GM12878 (cell line): ENCODE data around the gene FGF14. TPM values are rescaled to one million over a fixed set of nuclear protein-coding genes. Genes with fewer than 3 reads are reported as not detected.

Experiments
- ATAC-seq: fragments of 200-7000 bp; cut with Tn5 transposase; 3 replicates; pipeline ENCODE4 v1.9.1; 2020; ENCODE audit warnings: mild to moderate bottlenecking, moderate library complexity
- BruUV-seq: library from RNA; stranded (reverse); fragments of 400-500 nt; replicated peaks from 2 replicates; lab custom pipeline; 2021; lab: Mats Ljungman, UMichigan
- CTCF ChIA-PET: fragments of 300-600 bp; sonication (Branson Sonifier 250); formaldehyde crosslinking; extraction: SDS; loops from one replicate; lab custom pipeline; 2021; ENCODE audit warnings: inconsistent platforms; lab: Yijun Ruan, JAX
- POLR2A ChIA-PET: fragments of 350-600 bp; formaldehyde crosslinking; extraction: SDS; loops from one replicate; lab custom pipeline; 2021; ENCODE audit warnings: inconsistent platforms; lab: Charles Lee
- RAD21 ChIA-PET: fragments of 300-600 bp; sonication (Branson Sonifier 250); formaldehyde crosslinking; loops from one replicate; lab custom pipeline; 2023; ENCODE audit warnings: antibody characterized with exemption; ENCODE audit not compliant: unreplicated experiment; lab: Charles Lee
- SMC1A ChIA-PET: fragments of 300-600 bp; sonication (Branson Sonifier 250); formaldehyde crosslinking; loops from one replicate; lab custom pipeline; 2023; ENCODE audit not compliant: unreplicated experiment, uncharacterized antibody; lab: Charles Lee
- DNase-seq: peaks from one replicate; pipeline ENCODE4 v3.0.0-alpha.2; 2011; ENCODE audit warnings: low read depth, low spot score
- FAIRE-seq: peaks from 3 replicates; lab custom pipeline; 2011; peaks lifted over from hg19 to GRCh38; lab: Jason Lieb, UNC
- H2AFZ ChIP-seq: 2 replicates; pipeline ENCODE4 v1.6.0; 2011; ENCODE audit warnings: low read depth, low read length, control low read depth; ENCODE audit not compliant: control insufficient read depth
- H3K27ac ChIP-seq: 2 replicates; pipeline ENCODE4 v1.5.1; 2011; ENCODE audit warnings: control low read depth; ENCODE audit not compliant: control insufficient read depth, insufficient read depth
- H3K27me3 ChIP-seq, 2 experiments: replicated peaks in 1 of 2; 2 replicates each; pipeline versions ENCODE4 v1.6.0 to v1.6.1; 2011; ENCODE audit warnings: low read length in 1 of 2; ENCODE audit not compliant: control insufficient read depth in 2 of 2, insufficient read depth in 2 of 2
- H3K36me3 ChIP-seq, 2 experiments: 2 replicates each; pipeline ENCODE4 v1.5.1; 2011; ENCODE audit warnings: low read length in 1 of 2; ENCODE audit not compliant: control insufficient read depth in 2 of 2, insufficient read depth in 2 of 2
- H3K4me1 ChIP-seq: 2 replicates; pipeline ENCODE4 v1.6.1; 2011; ENCODE audit warnings: mild to moderate bottlenecking, low read length, moderate library complexity, mixed read lengths; ENCODE audit not compliant: control insufficient read depth, insufficient read depth
- H3K4me2 ChIP-seq: 2 replicates; pipeline ENCODE4 v1.6.0; 2011; ENCODE audit warnings: control low read depth; ENCODE audit not compliant: control insufficient read depth, insufficient read depth
- H3K4me3 ChIP-seq: fragments of 200-600 bp; sonication (generic); 2 replicates; pipeline ENCODE4 v1.5.1; 2016
- H3K79me2 ChIP-seq: 2 replicates; pipeline ENCODE4 v1.6.0; 2011; ENCODE audit warnings: low read length; ENCODE audit not compliant: control insufficient read depth, insufficient read depth
- H3K9ac ChIP-seq: 2 replicates; pipeline ENCODE4 v1.8.0; 2011; ENCODE audit warnings: low read length, control low read depth, mixed read lengths; ENCODE audit not compliant: control insufficient read depth, insufficient read depth
- H3K9me3 ChIP-seq: replicated peaks from 3 replicates; pipeline ENCODE4 v1.5.1; 2011; ENCODE audit warnings: mild to moderate bottlenecking, low read length; ENCODE audit not compliant: control insufficient read depth, insufficient read depth
- H4K20me1 ChIP-seq: 2 replicates; pipeline ENCODE4 v1.6.0; 2011; ENCODE audit not compliant: control insufficient read depth, insufficient read depth
- BCLAF1 ChIP-seq: fragments of 450-650 bp; IDR thresholded peaks from 2 replicates; pipeline ENCODE4 v1.6.1; 2017; ENCODE audit warnings: antibody characterized with exemption, mild to moderate bottlenecking, moderate library complexity
- CHD1 ChIP-seq: IDR thresholded peaks from 2 replicates; pipeline ENCODE4 v1.6.1; 2012; ENCODE audit warnings: low read depth, low read length, improper control_type of control experiment
- CHD4 ChIP-seq: fragments of 200-600 bp; sonication (generic); IDR thresholded peaks from 2 replicates; pipeline ENCODE4 v1.6.1; 2016; ENCODE audit warnings: mild to moderate bottlenecking
- CREM ChIP-seq: IDR thresholded peaks from 2 replicates; pipeline ENCODE4 v1.6.1; 2014; ENCODE audit warnings: antibody characterized with exemption, low read depth
- FOS ChIP-seq: IDR thresholded peaks from 3 replicates; pipeline ENCODE4 v1.6.1; 2011; ENCODE audit warnings: borderline replicate concordance; ENCODE audit not compliant: insufficient read length; ENCODE audit errors: extremely low read depth
- GATAD2B ChIP-seq: fragments of 450-650 bp; conservative IDR thresholded peaks from 2 replicates; pipeline ENCODE4 v1.6.1; 2017; ENCODE audit warnings: low read depth, mild to moderate bottlenecking, moderate library complexity
- HDGF ChIP-seq: fragments of 450-650 bp; IDR thresholded peaks from 2 replicates; pipeline ENCODE4 v1.6.1; 2016; ENCODE audit warnings: antibody characterized with exemption
- MEF2B ChIP-seq: fragments of 450-650 bp; IDR thresholded peaks from 2 replicates; pipeline ENCODE4 v1.6.1; 2018; ENCODE audit warnings: mild to moderate bottlenecking, moderate library complexity; ENCODE audit not compliant: partially characterized antibody, poor library complexity, severe bottlenecking
- NFIC ChIP-seq: IDR thresholded peaks from 2 replicates; pipeline ENCODE4 v1.6.1; 2012; ENCODE audit warnings: low read depth, mild to moderate bottlenecking, inconsistent platforms, low read length, moderate library complexity
- NFXL1 ChIP-seq: fragments of 450-650 bp; IDR thresholded peaks from 2 replicates; pipeline ENCODE4 v1.6.1; 2017; ENCODE audit warnings: antibody characterized with exemption, mild to moderate bottlenecking, borderline replicate concordance
- NR2C1 ChIP-seq: fragments of 450-650 bp; IDR thresholded peaks from 2 replicates; pipeline ENCODE4 v1.6.1; 2017; ENCODE audit warnings: antibody characterized with exemption, mild to moderate bottlenecking, moderate library complexity
- POLR2AphosphoS2 ChIP-seq: IDR thresholded peaks from 2 replicates; pipeline ENCODE4 v1.6.1; 2011; ENCODE audit warnings: low read depth, mild to moderate bottlenecking, low read length, improper control_type of control experiment, moderate library complexity
- SIN3A ChIP-seq: IDR thresholded peaks from 2 replicates; pipeline ENCODE4 v1.6.1; 2012; ENCODE audit warnings: low read depth, low read length, improper control_type of control experiment
- SP1 ChIP-seq: IDR thresholded peaks from one replicate; pipeline ENCODE4 v1.6.1; 2011; ENCODE audit warnings: low read depth, low read length
- TAF1 ChIP-seq: IDR thresholded peaks from 2 replicates; pipeline ENCODE4 v1.6.1; 2011; ENCODE audit warnings: mild to moderate bottlenecking, low read depth, low read length, borderline replicate concordance
- ZNF592 ChIP-seq: fragments of 450-650 bp; IDR thresholded peaks from 2 replicates; pipeline ENCODE4 v1.6.1; 2017; ENCODE audit warnings: mild to moderate bottlenecking, moderate library complexity
- WGBS: methylation state at CpG from one replicate; pipeline ENCODE4 v1.1.6; 2016; ENCODE audit warnings: low lambda C conversion rate; ENCODE audit not compliant: insufficient replicate concordance, insufficient coverage; ENCODE audit errors: missing lambda C conversion rate; 5-methylcytosine and 5-hydroxymethylcytosine counted together
- in situ Hi-C: fragments of 300-500 bp; cut with MboI; formaldehyde crosslinking; loops from 9 replicates; pipeline ENCODE4 v1.14.3; 2018; ENCODE audit warnings: mixed read lengths
- intact Hi-C: fragments of 100-400 bp; cut with micrococcal nuclease; formaldehyde crosslinking; loops from one replicate; pipeline ENCODE4 v1.14.2; 2022; ENCODE audit not compliant: unreplicated experiment
- polyA plus RNA-seq, 11 experiments: library from polyadenylated mRNA; depleted of rRNA in 4 of 11; unstranded in 6 of 11; stranded (reverse) in 5 of 11; fragments of >200 nt; fragmentation: Nextera tagmentation in 4 of 11; fragmentation: Illumina TruSeq in 1 of 11; extraction: Ambion mirVana in 4 of 11; extraction: Trizol in 1 of 11; gene quantifications; 1 replicate in 1 of 11; 2 replicates in 10 of 11; pipeline versions ENCODE4 v1.2.1 to v1.2.3, GENCODE V29; 2011 to 2016; ENCODE audit warnings: inconsistent platforms in 2 of 11, missing spikeins in 2 of 11, low read depth in 1 of 11
- total RNA-seq, 4 experiments: library from RNA; depleted of rRNA in 3 of 4; stranded (reverse); fragments of >200 nt in 3 of 4; fragmentation: Illumina TruSeq in 1 of 4; extraction: Trizol in 1 of 4; gene quantifications; 2 replicates each; pipeline versions ENCODE4 v1.2.1 to v1.2.3, GENCODE V29; 2013 to 2021

Gene FGF14
- total and polyA plus RNA-seq, 10 of the 15 experiments (the other 5 are each of a cell fraction or from before 2014, with no cell fraction given), result under 0.01 to 0.44 (median 0.04) TPM

GRCh38 chr13:101935828-101936227 is 466.0 kb downstream of the FGF14 start:
- Histone ChIP-seq H3K27ac (no peak overlapping the region), H3K36me3 (no peaks in the 10 kb centered on the region), H4K20me1 (no peaks in the 10 kb centered on the region), H3K4me3 (no peak overlapping the region), H3K9ac (no peak overlapping the region), H3K9me3 (no peaks in the 10 kb centered on the region), H3K4me2 (no peak overlapping the region), H3K27me3 (no peaks in the 10 kb centered on the region), H3K4me1 (no peaks in the 10 kb centered on the region), H2AFZ (no peak overlapping the region), H3K79me2 (no peaks in the 10 kb centered on the region)
- POLR2A ChIA-PET, result no interaction called here
- SMC1A ChIA-PET, result no interaction called here
- FAIRE-seq (no peak), ATAC-seq (no peak), DNase-seq (no peak)
- WGBS, result 11% methylated on average over 2 of the region's 2 CpGs
- RAD21 ChIA-PET, result no interaction called here
- in situ Hi-C loops (no loop called here), intact Hi-C loops (no loop called here)
- BruUV-seq, result no TSS peak
- CTCF ChIA-PET, result no interaction called here
- TF ChIP-seq CREM, result no peak
- TF ChIP-seq NFIC, result no peak
- TF ChIP-seq FOS, result no peak
- TF ChIP-seq MEF2B, result no peak
- no peak for TF ChIP-seq NFXL1
- no peak for TF ChIP-seq CHD1
- no peak for TF ChIP-seq SP1
- TF ChIP-seq BCLAF1, result no peak
- TF ChIP-seq CHD4, result no peak
- TF ChIP-seq NR2C1, result no peak
- TF ChIP-seq ZNF592, result no peak
- TF ChIP-seq SIN3A, result no peak
- no peak for TF ChIP-seq HDGF
- no peak for TF ChIP-seq POLR2AphosphoS2
- no peak for TF ChIP-seq TAF1
- TF ChIP-seq GATAD2B, result no peak
